Inferior parietal cortex (tissue), 1 donor: ENCODE data around the gene POU3F2.

Experiments
- DNase-seq: peaks from one replicate; pipeline ENCODE4 v3.0.0-alpha.2; 2016; ENCODE audit errors: extremely low spot score

POU3F2 gene

DNA sequence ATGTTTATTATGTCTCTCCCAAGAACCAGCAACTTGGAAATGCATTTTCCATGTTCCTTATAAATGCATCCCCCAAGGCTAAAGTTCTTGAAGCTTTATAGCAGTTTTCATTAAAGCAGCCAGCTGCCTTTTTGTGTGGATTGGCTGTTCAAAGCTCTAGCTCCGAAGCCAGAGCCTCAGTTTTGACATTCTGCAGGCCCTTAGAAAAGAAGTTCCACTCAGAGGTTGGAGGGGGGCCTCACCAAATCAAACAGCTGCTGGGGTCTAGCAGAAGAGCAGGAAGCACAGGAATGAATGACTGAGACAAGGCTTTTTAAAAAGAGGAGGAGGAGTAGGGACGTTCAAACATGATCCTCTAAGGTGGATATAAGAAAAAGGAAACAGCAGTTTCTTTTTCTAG, 4.2 kb upstream of the POU3F2 start:
- DNase-seq, result no peak

DNA sequence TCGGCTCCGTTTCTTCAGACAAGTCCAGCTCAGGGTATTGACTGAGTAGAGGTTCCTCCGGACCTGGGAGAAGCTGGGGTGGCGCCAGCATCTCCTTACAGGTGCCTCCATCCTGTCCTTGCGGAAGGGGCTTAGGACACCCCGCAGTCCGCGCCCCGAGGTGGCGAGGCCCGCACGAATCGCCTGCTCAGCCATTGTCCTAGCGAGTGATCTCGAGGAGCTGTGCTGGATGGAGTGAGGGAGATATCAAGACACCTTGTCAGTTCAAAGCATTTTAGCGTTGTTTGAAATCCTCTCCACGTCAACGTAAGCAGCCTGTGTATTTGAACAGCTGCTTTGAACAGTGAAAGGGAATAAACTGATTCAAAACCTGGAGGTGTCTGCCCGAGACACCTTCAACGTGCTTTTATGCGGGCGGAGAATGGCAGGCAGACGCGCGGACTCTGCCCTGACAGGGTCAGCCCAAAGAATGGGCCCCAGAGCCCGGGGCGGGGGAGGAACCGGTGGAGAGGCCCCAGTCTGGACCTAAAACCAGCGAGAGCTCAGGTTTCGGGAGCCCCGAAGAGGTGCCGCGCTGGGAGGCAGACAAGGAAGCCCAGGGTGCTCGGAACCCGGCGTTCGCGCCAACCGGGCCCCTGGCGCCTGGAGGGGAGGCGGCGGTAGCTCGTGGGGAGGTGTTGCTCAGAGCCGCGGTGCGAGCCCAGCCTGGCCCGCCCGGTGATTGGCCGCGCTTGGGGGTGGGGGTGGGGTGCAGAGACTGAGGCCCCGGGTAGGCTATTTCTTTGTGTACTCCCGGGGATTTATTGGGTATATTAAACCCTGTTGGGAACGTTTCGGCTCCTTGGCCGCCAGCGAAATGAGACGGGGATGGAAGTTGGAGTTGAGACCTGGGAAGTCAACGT, 3.1 kb upstream of the POU3F2 start:
- peak; percentile 39 for DNase-seq

DNA sequence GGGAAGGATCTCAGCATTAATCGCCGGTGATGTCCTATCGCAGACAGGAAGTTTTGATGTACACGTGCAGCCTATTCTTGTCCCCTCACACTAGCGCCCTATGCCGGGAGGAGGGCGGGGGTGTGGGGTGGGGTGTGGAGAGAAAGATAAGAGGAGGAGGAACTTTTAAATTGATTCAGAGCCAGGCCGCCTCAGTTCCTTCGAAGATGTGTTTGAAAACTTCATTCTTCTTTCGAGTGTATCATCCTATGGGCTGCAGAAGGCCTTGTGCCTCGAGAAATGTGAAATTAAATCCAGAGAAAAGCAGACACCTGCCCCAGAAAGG, 2.5 kb upstream of the POU3F2 start:
- DNase-seq, result peak; percentile 20

- DNase-seq, result peak; percentile 74
Observed at GRCh38 chr6:98832284-98833056, 1.9 kb upstream of the POU3F2 start.

DNA sequence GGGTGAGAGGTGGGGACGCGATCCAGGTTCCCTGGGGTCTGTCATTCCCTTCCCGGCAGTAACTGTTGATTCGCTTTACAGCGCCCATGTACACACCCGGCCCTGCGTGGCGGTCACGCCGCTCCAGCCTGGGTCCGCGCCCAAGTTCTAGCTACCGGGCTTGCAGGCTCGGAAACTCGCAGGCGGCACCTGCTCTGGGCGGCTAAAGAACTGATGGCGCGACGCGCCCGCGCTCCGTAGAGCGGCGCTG, 1.4 kb upstream of the POU3F2 start:
- DNase-seq, result peak; percentile 66

DNA sequence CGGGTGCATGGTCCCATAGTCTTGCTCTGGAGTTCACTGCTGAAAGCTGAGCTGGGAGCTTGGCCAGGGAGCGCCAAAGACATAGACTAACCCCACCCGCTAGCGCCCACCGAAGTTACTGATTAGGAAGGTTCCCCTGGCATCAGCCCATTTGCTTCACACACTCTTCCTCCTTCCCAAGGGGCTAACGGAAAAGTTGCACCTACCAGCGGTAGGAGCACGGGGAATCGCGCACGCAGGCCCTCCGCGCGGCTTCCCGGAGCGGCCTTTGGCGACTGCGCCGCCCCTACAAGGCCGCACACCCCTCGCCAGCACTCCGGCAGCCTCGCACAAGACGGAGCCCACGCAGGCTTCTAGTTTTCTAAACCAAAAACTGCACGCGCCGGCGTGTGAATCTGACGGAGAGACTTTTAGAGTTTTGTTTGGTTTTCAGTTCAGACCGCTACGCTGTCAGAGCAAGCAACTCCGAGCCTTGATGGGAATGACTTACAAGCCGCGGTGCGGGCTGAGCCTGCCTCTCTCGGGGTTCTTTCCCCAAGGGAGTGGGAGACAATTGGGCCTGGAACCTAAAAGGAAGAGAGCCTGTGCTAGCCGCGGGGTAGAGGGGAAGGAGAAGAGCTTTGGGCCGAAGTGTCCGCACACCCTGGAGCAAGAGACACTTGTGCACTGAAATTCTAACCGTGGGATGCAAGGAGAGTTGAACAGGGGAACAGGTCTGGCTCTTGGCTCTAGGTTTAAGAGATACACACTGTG, 891 bp upstream of the POU3F2 start:
- peak; percentile 71 for DNase-seq

DNA sequence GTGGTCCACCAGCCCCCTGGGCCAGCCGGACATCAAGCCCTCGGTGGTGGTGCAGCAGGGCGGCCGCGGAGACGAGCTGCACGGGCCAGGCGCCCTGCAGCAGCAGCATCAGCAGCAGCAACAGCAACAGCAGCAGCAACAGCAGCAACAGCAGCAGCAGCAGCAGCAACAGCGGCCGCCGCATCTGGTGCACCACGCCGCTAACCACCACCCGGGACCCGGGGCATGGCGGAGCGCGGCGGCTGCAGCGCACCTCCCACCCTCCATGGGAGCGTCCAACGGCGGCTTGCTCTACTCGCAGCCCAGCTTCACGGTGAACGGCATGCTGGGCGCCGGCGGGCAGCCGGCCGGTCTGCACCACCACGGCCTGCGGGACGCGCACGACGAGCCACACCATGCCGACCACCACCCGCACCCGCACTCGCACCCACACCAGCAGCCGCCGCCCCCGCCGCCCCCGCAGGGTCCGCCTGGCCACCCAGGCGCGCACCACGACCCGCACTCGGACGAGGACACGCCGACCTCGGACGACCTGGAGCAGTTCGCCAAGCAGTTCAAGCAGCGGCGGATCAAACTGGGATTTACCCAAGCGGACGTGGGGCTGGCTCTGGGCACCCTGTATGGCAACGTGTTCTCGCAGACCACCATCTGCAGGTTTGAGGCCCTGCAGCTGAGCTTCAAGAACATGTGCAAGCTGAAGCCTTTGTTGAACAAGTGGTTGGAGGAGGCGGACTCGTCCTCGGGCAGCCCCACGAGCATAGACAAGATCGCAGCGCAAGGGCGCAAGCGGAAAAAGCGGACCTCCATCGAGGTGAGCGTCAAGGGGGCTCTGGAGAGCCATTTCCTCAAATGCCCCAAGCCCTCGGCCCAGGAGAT, 1.0 kb downstream of the POU3F2 start:
- DNase-seq, result peak; percentile 33

- peak; percentile 52 for DNase-seq
Observed at GRCh38 chr6:98836025-98836961, 1.9 kb downstream of the POU3F2 start.

DNA sequence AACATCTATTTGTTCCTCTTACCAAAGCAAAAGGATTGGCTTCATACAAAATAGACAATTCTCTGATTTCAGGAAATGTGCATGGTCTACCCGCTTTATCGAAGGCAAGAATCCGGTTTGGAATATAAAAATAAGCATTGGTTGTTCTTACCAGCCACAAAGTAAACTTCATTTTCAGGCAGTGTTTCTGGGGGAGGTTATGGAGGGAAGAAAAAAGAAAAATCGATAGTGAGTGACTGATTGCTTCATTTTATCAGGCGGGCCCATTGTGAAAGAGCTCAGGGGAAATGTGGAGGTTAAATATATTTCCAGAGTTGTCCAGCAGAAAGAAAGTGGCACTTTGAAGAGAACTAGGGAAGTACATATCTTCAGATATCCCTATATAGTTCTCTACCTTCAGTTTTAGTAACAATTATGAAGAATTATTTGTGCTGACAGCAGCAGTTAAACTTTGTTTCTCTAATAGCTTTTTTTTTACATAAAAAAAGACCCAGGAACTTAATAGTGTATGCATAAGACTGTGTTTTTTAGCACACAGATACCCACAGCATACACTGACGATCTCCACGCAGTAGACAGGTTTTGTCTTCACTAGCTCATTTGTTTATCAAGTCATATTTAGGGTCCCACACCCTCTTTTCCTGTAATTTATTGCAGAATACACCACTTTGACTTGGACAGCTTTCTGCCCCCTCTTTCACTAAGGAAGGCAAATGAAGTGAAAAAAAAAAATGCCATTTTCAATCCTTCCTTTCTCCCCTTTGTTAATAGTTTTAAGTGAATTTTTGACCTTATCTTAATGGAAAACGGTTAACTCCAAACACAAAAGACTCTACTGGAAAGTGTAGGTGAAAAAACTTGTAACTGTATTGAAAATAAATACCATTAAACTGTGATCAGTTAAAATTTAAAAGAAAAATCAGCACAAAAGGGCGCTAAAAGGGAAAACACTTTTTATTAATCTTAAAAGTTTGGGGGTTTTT, 2.9 kb downstream of the POU3F2 start:
- peak; percentile 51 for DNase-seq

DNA sequence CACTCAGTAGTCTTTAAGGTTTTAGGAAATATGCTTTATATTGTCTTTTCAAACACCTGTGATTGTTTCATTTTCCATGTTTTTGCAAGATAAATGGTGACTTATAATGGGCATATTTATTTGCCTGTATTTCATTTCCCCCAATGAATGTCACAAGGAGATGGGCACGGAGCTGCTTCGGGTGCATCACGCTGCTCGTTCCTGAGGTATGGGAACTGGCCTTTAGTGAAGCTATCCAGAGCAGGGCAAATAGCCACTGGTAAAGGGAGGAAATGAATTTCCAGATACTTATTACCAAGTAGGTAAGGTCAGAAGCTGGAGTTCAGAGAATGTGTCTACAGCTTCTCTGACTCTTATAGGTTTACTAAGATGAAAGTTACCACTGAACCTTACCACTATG, 3.7 kb downstream of the POU3F2 start:
- DNase-seq, result peak; percentile 58

DNA sequence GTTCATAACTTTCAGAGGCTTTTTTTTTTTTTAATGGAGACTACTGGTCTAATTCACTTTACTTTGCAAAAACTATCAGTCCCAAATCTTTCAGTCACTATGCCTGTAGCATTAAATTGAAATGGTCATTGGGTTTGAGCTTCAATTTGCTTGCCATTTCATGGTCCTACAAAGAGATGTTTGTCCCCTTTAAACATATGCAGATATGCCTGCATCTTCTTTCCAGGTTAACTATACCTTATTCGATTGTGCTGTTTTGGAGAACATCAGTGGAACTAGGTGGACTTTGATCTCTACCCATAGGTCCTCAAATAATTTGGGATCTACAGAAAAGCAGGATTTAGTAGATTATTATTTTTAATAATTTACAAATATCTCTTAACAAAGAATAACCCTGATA, 4.6 kb downstream of the POU3F2 start:
- DNase-seq, result peak; percentile 40

GRCh38 chr6:98839781-98840361, 5.5 kb downstream of the POU3F2 start:
- DNase-seq, result peak; percentile 87

GRCh38 chr6:98840385-98840784, 6.0 kb downstream of the POU3F2 start:
- peak; percentile 44 for DNase-seq

DNA sequence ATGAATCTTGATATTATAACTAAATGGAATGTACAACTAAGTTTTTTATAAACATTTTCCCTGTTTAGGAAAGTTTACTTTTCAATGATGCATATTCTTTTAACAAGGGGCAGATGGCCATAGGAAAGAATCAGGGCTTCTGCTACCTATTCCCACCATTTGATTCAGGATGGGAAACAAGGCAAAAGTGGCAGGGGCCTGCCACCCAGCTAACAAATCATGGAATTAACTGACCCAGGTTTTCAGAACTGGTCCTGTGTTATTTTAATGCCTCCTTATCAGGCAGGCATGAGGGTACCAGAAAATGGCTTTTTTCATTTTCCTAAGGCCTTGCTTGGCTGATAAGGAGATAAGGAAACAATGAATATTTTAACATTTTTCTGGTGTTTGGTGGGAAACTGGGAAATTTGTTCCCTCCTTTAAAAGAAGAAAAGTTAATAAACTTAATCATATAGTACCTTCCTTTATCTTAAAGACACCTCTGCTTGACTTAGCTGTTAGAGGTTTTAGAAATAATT, 6.7 kb downstream of the POU3F2 start:
- DNase-seq, result peak; percentile 38

DNA sequence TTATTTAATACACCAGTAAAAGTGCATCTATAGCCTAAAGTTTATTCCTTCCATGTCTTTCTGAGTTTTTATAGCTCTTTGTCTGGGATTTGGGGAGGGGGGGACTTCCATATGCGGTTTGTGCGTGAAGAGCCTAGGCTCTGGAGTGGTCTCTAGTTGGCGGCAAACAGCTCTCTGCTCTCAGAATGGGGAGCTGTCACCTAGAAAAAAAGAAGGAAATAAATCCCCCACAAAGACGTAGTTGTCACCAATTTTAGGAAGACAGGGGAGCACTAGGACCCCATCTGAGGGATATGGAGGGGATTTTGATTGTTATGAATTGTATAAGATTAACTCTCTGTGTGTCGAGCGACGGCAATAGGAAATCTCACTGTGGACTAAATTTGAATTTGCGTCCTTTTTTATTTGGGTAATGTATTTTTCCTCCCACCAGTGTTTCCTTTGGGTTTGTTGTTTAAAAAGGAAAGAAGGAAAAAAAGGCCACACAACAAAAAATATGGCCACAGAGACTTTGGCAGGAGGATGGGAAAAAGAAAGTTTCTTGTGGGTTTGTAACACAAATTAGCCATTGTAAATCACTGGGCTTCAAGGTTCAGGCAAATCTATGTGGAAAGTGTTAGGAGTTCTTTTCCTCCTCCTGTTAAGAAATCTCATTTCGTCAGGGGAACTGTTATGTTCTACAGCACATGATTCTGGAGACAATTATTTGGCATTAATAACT, 7.4 kb downstream of the POU3F2 start:
- peak; percentile 51 for DNase-seq

DNA sequence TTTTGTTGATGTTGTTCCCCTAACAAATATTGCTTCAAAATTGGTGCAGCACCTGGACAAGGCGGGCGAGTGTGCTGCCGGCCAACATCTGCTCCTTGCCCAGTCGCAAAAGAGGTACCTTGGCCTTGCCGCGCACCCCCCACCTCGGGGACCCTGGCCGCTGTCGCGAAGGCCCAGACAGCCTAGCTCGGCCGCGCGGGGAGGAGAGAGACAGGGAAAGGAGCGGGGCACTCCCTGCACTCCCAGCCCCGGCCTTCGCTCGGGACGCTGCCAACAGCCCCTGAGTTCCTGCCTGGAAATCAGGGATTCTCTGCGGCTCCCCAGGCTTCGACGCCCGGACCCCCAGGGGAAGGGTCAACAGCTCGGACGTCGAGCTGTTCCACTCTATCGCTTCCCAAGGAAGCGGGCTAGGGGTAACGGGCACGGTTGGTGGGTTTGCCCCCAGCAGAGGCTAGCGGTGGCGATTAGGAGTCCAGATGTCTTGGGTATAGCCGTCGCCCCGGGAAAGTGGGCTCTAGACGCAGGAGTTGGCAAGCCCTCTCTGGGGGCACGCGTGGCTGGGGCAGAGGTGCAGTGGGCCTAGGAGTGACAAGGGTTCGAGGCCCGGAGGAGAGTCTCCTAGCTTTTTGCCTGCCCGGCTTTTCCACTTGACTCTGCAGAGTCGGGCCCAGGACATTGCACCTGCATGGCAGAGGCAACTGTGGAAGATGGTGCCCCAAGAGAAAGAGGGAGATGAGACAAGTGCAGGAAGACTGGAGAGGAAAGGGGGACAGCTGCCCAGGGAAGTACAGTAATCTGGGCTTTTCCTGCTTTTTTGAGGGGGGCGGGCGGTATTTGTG, 8.2 kb downstream of the POU3F2 start:
- DNase-seq, result no peak
